ENCODE data around the gene SLC35F1. TPM values are rescaled to one million over a fixed set of nuclear protein-coding genes. Genes with fewer than 3 reads are reported as not detected.

SLC35F1 gene
- total and polyA plus RNA-seq, 2 donors (not counting 1 experiment from before 2014, with no cell fraction given) = not detected

GRCh38 chr6:118263921-118264486, 356.9 kb downstream of the SLC35F1 start:
- ChIA-PET CTCF (no interaction called here), POLR2A (no interaction called here)
- Histone ChIP-seq H2AFZ (ENCODE audit: insufficient read depth, low read depth, low read length, poor library complexity, severe bottlenecking) (no peak overlapping the region), H3K27me3 (replicated peaks in 1 of 4; ENCODE audit: control extremely low read depth in 1 of 4, control insufficient read depth in 3 of 4, insufficient read depth in 4 of 4, low read length in 3 of 4) (peaks cover 0 to 3% (median 0%) of the 10 kb centered on the region in 4 experiments), H3K4me2 (replicated peaks; ENCODE audit: low read depth, low read length, poor library complexity, severe bottlenecking) (no peak overlapping the region), H3K4me3 (ENCODE audit: control extremely low read depth in 1 of 5, extremely low read depth in 1 of 5, insufficient read depth in 1 of 5, low read depth in 2 of 5, low read length in 4 of 5) (no peak overlapping the region), H3K36me3 (replicated peaks in 1 of 2; ENCODE audit: control extremely low read depth in 1 of 2, control insufficient read depth in 1 of 2, extremely low read depth in 1 of 2, insufficient read depth in 2 of 2, low read length in 1 of 2) (no peaks in the 10 kb centered on the region), H4K20me1 (ENCODE audit: control insufficient read depth, insufficient read depth, low read length, poor library complexity, severe bottlenecking) (no peaks in the 10 kb centered on the region), H3K27ac (ENCODE audit: low read length in 2 of 2) (no peak overlapping the region), H3K4me1 (ENCODE audit: control insufficient read depth in 2 of 2, insufficient read depth in 2 of 2, low read length in 2 of 2) (no peaks in the 10 kb centered on the region), H3K79me2 (ENCODE audit: control insufficient read depth, insufficient read depth, low read length) (no peaks in the 10 kb centered on the region), H3K9me3 (ENCODE audit: control extremely low read depth in 1 of 3, control insufficient read depth in 2 of 3, insufficient read depth in 1 of 3, low read length in 2 of 3) (peaks cover 0 to 2% (median 0%) of the 10 kb centered on the region in 3 donors), H3K9ac (ENCODE audit: low read length) (no peak overlapping the region)
- intact Hi-C loops (cut with micrococcal nuclease) = no loop called here
- Mint-ChIP-seq H3K27me3 (peaks cover 2% of the 10 kb centered on the region), H3K4me1 (no peaks in the 10 kb centered on the region), H3K4me3 (no peak overlapping the region), H3K27ac (no peak overlapping the region), H3K9me3 (ENCODE audit: insufficient read depth) (peaks cover 6% of the 10 kb centered on the region)
- ATAC-seq (ENCODE audit: low read depth) (no peak), DNase-seq (no peak)
- TF ChIP-seq, protein P1, sequence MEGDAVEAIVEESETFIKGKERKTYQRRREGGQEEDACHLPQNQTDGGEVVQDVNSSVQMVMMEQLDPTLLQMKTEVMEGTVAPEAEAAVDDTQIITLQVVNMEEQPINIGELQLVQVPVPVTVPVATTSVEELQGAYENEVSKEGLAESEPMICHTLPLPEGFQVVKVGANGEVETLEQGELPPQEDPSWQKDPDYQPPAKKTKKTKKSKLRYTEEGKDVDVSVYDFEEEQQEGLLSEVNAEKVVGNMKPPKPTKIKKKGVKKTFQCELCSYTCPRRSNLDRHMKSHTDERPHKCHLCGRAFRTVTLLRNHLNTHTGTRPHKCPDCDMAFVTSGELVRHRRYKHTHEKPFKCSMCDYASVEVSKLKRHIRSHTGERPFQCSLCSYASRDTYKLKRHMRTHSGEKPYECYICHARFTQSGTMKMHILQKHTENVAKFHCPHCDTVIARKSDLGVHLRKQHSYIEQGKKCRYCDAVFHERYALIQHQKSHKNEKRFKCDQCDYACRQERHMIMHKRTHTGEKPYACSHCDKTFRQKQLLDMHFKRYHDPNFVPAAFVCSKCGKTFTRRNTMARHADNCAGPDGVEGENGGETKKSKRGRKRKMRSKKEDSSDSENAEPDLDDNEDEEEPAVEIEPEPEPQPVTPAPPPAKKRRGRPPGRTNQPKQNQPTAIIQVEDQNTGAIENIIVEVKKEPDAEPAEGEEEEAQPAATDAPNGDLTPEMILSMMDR (IDR thresholded peaks at IDR 0.05) = no peak
- TF ChIP-seq EZH2 (IDR thresholded peaks at IDR 0.05; ENCODE audit: borderline replicate concordance, insufficient read depth, low read depth, low read length, poor library complexity, severe bottlenecking) = no peak
- WGBS (ENCODE audit: insufficient coverage) = 66% methylated on average over 2 of the region's 2 CpGs

DNA sequence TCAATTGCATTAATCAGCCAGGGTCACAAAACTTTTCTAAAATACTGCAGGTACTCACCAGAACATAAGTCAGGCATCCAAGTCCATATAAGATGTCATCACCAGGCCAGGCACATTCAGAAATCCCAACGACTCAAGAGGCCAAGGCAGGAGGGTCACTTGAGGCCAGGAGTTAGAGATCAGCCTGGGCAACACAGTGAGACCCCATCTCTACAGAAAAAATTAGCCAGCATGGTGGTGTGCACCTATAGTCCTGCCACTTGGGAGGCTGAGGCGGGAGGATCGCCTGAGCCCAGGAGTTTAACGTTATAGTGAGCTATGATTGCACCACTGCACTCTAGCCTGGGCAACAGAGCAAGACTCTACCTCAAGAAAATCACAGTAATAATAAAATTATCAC, 362.6 kb downstream of the SLC35F1 start:
- ATAC-seq (ENCODE audit: low read depth) (no peak), DNase-seq (no peak)
- no peak overlapping the region for H3K4me2 ChIP-seq (replicated peaks; ENCODE audit: low read depth, low read length, poor library complexity, severe bottlenecking)
- peaks cover 0 to 3% (median 0%) of the 10 kb centered on the region in 4 experiments for H3K27me3 ChIP-seq (replicated peaks in 1 of 4; ENCODE audit: control extremely low read depth in 1 of 4, control insufficient read depth in 3 of 4, insufficient read depth in 4 of 4, low read length in 3 of 4)
- no peak overlapping the region for H3K27ac ChIP-seq (ENCODE audit: low read length in 2 of 2)
- peaks cover 6% of the 10 kb centered on the region for H3K9me3 Mint-ChIP-seq (ENCODE audit: insufficient read depth)
- CTCF ChIA-PET = no interaction called here
- intact Hi-C loops (cut with micrococcal nuclease) = no loop called here
- TF ChIP-seq EZH2 (IDR thresholded peaks at IDR 0.05; ENCODE audit: borderline replicate concordance, insufficient read depth, low read depth, low read length, poor library complexity, severe bottlenecking) = no peak
- TF ChIP-seq, protein P1 (IDR thresholded peaks at IDR 0.05) = no peak
- H3K27ac Mint-ChIP-seq = no peak overlapping the region
- no peaks in the 10 kb centered on the region for H3K4me1 ChIP-seq (ENCODE audit: control insufficient read depth in 2 of 2, insufficient read depth in 2 of 2, low read length in 2 of 2)
- no peaks in the 10 kb centered on the region for H3K79me2 ChIP-seq (ENCODE audit: control insufficient read depth, insufficient read depth, low read length)
- POLR2A ChIA-PET = no interaction called here
- H3K4me3 ChIP-seq (ENCODE audit: control extremely low read depth in 1 of 5, extremely low read depth in 1 of 5, insufficient read depth in 1 of 5, low read depth in 2 of 5, low read length in 4 of 5) = no peak overlapping the region
- no peak overlapping the region for H3K9ac ChIP-seq (ENCODE audit: low read length)
- no peaks in the 10 kb centered on the region for H3K36me3 ChIP-seq (replicated peaks in 1 of 2; ENCODE audit: control extremely low read depth in 1 of 2, control insufficient read depth in 1 of 2, extremely low read depth in 1 of 2, insufficient read depth in 2 of 2, low read length in 1 of 2)
- H3K9me3 ChIP-seq (ENCODE audit: control extremely low read depth in 1 of 3, control insufficient read depth in 2 of 3, insufficient read depth in 1 of 3, low read length in 2 of 3) = no peaks in the 10 kb centered on the region
- no peaks in the 10 kb centered on the region for H3K4me1 Mint-ChIP-seq
- WGBS (ENCODE audit: insufficient coverage) = 80% methylated on average over 1 of the region's 4 CpGs
- H3K4me3 Mint-ChIP-seq = no peak overlapping the region
- peaks cover 7% of the 10 kb centered on the region for H3K27me3 Mint-ChIP-seq
- H2AFZ ChIP-seq (ENCODE audit: insufficient read depth, low read depth, low read length, poor library complexity, severe bottlenecking) = no peak overlapping the region
- H4K20me1 ChIP-seq (ENCODE audit: control insufficient read depth, insufficient read depth, low read length, poor library complexity, severe bottlenecking) = no peaks in the 10 kb centered on the region
